Breast epithelium (tissue), 4 donors: Measurements from ENCODE around the gene EFNB2. TPM values are rescaled to one million over a fixed set of nuclear protein-coding genes. Genes with fewer than 3 reads are reported as not detected.
A peak's percentile ranks its signal among the peaks of the same experiment; 100 is the strongest.

Experiments
- DNase-seq, 2 donors: peaks; one replicate each; pipeline ENCODE4 v3.0.0-alpha.2; 2019; ENCODE audit warnings: low spot score in 2 of 2
- H3K27ac ChIP-seq, 2 donors: fragments of 200-600 bp; sonication (generic) in 1 of 2; one replicate each; pipeline ENCODE4 v1.5.1; 2016 to 2019; ENCODE audit warnings: mild to moderate bottlenecking in 1 of 2
- H3K27me3 ChIP-seq, 2 donors: fragments of 200-600 bp; sonication (generic) in 1 of 2; one replicate each; pipeline versions ENCODE4 v1.5.1 to v1.6.0; 2017 to 2019; ENCODE audit warnings: control low read depth in 1 of 2, mild to moderate bottlenecking in 1 of 2
- H3K36me3 ChIP-seq: fragments of 200-600 bp; one replicate; pipeline ENCODE4 v1.5.1; 2019
- H3K4me1 ChIP-seq, 2 donors: fragments of 200-600 bp; sonication (generic); one replicate each; pipeline ENCODE4 v1.5.1; 2016 to 2019; ENCODE audit warnings: control low read depth in 1 of 2
- H3K4me3 ChIP-seq, 3 donors: fragments of 200-600 bp; sonication (generic); 1 replicate in 2 of 3; 2 replicates in 1 of 3; pipeline ENCODE4 v1.5.1; 2016 to 2019; ENCODE audit warnings: mild to moderate bottlenecking in 3 of 3, moderate library complexity in 2 of 3
- H3K9me3 ChIP-seq, 2 donors: fragments of 200-600 bp; sonication (generic) in 1 of 2; one replicate each; pipeline ENCODE4 v1.5.1; 2016 to 2019; ENCODE audit warnings: control low read depth in 1 of 2
- CTCF ChIP-seq, 3 donors: fragments of 450-650 bp; IDR thresholded peaks; one replicate each; pipeline ENCODE4 v1.5.1; 2016 to 2017; ENCODE audit warnings: antibody characterized with exemption in 3 of 3, mild to moderate bottlenecking in 3 of 3, moderate library complexity in 3 of 3
- POLR2A ChIP-seq: fragments of 450-650 bp; IDR thresholded peaks from one replicate; pipeline ENCODE4 v1.6.1; 2016; ENCODE audit warnings: antibody characterized with exemption, mild to moderate bottlenecking, moderate library complexity
- POLR2AphosphoS5 ChIP-seq, 3 donors: sonication (generic); formaldehyde crosslinking; IDR thresholded peaks; one replicate each; pipeline ENCODE4 v1.6.1; 2017; ENCODE audit warnings: antibody characterized with exemption in 3 of 3
- intact Hi-C: fragments of 100-400 bp; cut with DNase I; formaldehyde crosslinking; loops from one replicate; pipeline ENCODE4 v1.15.1; 2023; ENCODE audit warnings: low total_unique reads
- total RNA-seq, 3 donors: library from RNA; depleted of rRNA; stranded (reverse); fragments of >200 nt; gene quantifications; one replicate each; pipeline ENCODE4 v1.1.0, GENCODE V29; 2016

EFNB2 gene
- total RNA-seq, 3 donors from 2014 or later = 9.4 to 15.7 (median 15.2) TPM

- no peak for DNase-seq
- TF ChIP-seq CTCF (IDR thresholded peaks at IDR 0.05) (no peak), POLR2A (no peak), POLR2AphosphoS5 (IDR thresholded peaks at IDR 0.05) (no peak)
- H3K4me3 ChIP-seq = no peak overlapping the region
- H3K36me3 ChIP-seq = no peaks in the 10 kb centered on the region
- H3K27ac ChIP-seq = no peak overlapping the region
- intact Hi-C loops = no loop called here
- H3K27me3 ChIP-seq = no peaks in the 10 kb centered on the region
- H3K9me3 ChIP-seq = no peaks in the 10 kb centered on the region
- H3K4me1 ChIP-seq = peaks cover 0 to 5% of the 10 kb centered on the region in 2 donors
These were observed 11.9 kb downstream of the EFNB2 start for GRCh38 chr13:106523576-106523975.

GRCh38 chr13:106522898-106523525 lies 12.4 kb downstream of the EFNB2 start:
- H3K27me3 ChIP-seq = no peaks in the 10 kb centered on the region
- DNase-seq = no peak
- H3K9me3 ChIP-seq = no peaks in the 10 kb centered on the region
- no peak overlapping the region for H3K27ac ChIP-seq
- intact Hi-C loops = no loop called here
- H3K36me3 ChIP-seq = no peaks in the 10 kb centered on the region
- H3K4me1 ChIP-seq = peaks cover 0 to 5% of the 10 kb centered on the region in 2 donors
- H3K4me3 ChIP-seq = peak overlapping the region in 1 of 3 donors; percentile 26
- TF ChIP-seq POLR2AphosphoS5 (IDR thresholded peaks at IDR 0.05) = no peak
- no peak for TF ChIP-seq POLR2A
- no peak for TF ChIP-seq CTCF (IDR thresholded peaks at IDR 0.05)

- Histone ChIP-seq H3K27ac (no peak overlapping the region), H3K4me1 (peaks cover 0 to 5% of the 10 kb centered on the region in 2 donors), H3K9me3 (no peaks in the 10 kb centered on the region), H3K36me3 (no peaks in the 10 kb centered on the region), H3K27me3 (no peaks in the 10 kb centered on the region), H3K4me3 (no peak overlapping the region)
- intact Hi-C loops = no loop called here
- no peak for DNase-seq
- TF ChIP-seq POLR2A = no peak
- TF ChIP-seq POLR2AphosphoS5 (IDR thresholded peaks at IDR 0.05) = no peak
- no peak for TF ChIP-seq CTCF (IDR thresholded peaks at IDR 0.05)
These were observed 13.3 kb downstream of the EFNB2 start for GRCh38 chr13:106522112-106522705.

GRCh38 chr13:106521095-106521799 lies 14.2 kb downstream of the EFNB2 start:
- peaks cover 0 to 5% of the 10 kb centered on the region in 2 donors for H3K4me1 ChIP-seq
- H3K36me3 ChIP-seq = no peaks in the 10 kb centered on the region
- no peak overlapping the region for H3K27ac ChIP-seq

More at GRCh38 chr13:106521095-106521799, 14.2 kb downstream of the EFNB2 start:
- intact Hi-C loops = no loop called here
- no peaks in the 10 kb centered on the region for H3K27me3 ChIP-seq
- no peak for DNase-seq
- no peaks in the 10 kb centered on the region for H3K9me3 ChIP-seq
- no peak overlapping the region for H3K4me3 ChIP-seq
- TF ChIP-seq POLR2AphosphoS5 (IDR thresholded peaks at IDR 0.05) = no peak
- TF ChIP-seq CTCF (IDR thresholded peaks at IDR 0.05) = no peak
- TF ChIP-seq POLR2A = no peak
